ENCODE measurements around the gene HMGB3.

HMGB3 gene

DNA sequence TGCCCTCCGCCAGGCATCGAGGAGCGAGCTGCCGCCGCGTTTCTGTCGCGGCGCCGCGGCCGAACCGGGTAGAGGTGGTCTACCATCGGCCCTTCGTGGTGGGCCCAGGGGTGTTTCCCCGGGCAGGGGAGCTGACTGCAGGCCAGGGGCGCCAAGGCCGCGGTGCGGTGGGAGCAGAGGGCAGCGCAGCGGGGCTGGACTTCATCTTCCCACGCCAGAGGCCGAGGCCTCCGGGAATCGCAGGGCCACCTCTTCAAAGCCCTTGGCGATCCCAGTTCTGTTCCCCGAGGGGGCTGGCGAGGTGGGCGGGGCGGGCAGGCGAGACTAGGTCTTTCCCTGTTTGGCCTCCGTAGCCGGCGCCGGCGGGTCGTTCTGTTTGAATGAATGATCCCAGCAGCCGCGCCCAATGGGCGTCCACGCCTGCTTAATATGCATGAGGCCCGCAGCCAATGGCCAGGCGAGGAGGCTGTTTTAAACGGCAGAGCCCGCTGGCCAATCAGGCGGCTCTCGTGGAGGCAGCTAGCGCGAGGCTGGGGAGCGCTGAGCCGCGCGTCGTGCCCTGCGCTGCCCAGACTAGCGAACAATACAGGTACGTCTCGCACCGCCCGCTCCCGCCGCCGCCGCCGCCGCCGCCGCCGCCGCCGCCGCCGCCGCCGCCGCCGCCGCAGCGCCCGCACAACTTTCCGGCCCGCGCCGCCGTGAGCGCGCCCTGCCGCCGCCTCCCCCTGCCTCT, at the start of gene HMGB3:
HMGB3 (plus strand) TSS at position 548 of the 733 bp plus-strand sequence. CDS start 2,265 bp downstream, outside the sequence.
- H3K4me3 ChIP-seq (ENCODE audit: low read length): peak within 1 kb of the TSS; percentile 56
- no peak for TF ChIP-seq CTCF (conservative IDR thresholded peaks at IDR 0.05; ENCODE audit: low read depth, low read length)
- DNase-seq (ENCODE audit: low read depth): peak; percentile 79

DNA sequence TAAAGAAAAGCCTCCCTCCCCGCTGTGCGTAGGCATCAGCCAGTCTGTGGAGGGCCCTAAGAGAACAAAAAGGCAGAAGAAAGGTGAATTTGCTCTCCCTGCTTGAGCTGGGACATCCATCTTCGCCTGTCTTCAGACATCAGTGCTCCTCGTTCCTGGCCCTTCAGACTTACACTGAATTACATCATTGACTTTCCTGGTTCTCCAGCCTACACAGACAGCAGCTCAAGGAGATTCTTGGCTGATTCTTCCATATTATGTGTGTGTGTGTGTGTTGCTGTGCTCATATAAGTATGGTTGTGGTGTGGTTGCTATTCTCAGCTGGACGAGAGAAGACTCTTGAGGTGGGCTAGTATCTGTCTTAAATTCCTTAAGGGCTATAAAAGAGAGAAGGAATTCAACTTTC, 49.2 kb upstream of the HMGB3 start:
- DNase-seq (ENCODE audit: low read depth): no peak
- H3K4me3 ChIP-seq (ENCODE audit: low read length): no peak overlapping the region
- no peak for TF ChIP-seq CTCF (conservative IDR thresholded peaks at IDR 0.05; ENCODE audit: low read depth, low read length)

DNA sequence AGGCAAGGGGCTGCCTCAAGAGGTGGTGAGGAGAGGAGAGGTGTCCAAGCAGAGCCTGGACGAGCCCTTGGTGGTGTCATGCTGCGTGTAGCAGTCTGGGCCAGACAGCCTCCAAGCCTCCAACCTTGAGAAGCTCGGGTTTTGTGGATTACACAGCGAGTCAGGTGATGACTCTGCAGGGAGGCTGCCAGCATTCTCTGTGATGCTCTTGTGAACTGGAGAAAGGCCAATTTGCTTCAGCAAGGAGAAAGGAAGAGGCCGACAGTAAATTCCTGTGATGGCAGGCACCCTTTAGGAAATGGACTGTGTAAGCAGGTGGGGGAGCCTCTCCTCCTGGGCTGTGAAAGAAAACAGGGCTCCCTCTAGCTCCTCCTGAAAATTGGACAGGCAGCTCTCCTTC, 48.7 kb upstream of the HMGB3 start:
- no peak for TF ChIP-seq CTCF (conservative IDR thresholded peaks at IDR 0.05; ENCODE audit: low read depth, low read length)
- no peak overlapping the region for H3K4me3 ChIP-seq (ENCODE audit: low read length)
- DNase-seq (ENCODE audit: low read depth): peak; percentile 66

GRCh38 chrX:150935467-150935866, 47.7 kb upstream of the HMGB3 start:
- peak; percentile 76 for DNase-seq (ENCODE audit: low read depth)
- no peak for TF ChIP-seq CTCF (conservative IDR thresholded peaks at IDR 0.05; ENCODE audit: low read depth, low read length)
- no peak overlapping the region for H3K4me3 ChIP-seq (ENCODE audit: low read length)

DNA sequence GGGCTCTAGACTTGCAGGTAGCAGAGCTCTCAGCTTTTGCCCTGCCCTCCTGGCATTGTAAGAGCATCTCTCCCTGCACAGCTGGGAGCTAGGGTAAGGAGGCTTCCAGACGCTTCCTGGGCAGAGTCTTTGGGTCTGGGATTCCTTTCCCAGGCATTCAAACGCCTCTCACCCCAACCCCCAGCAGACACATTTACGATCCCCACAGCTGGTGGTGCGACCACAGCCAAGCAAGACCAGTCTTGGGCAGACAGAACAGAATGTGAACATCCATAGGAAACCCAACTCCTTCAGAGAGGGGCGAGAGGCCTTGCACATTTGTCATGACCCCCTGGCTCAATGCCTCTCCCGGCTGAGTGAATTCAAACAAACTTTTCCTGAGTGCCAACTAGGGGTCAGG, 46.6 kb upstream of the HMGB3 start:
- TF ChIP-seq CTCF (conservative IDR thresholded peaks at IDR 0.05; ENCODE audit: low read depth, low read length): no peak

GRCh38 chrX:150940844-150941495, 42.2 kb upstream of the HMGB3 start:
- no peak for DNase-seq (ENCODE audit: low read depth)
- no peak overlapping the region for H3K4me3 ChIP-seq (ENCODE audit: low read length)
- no peak for TF ChIP-seq CTCF (conservative IDR thresholded peaks at IDR 0.05; ENCODE audit: low read depth, low read length)

More for the DNA sequence above, 46.6 kb upstream of the HMGB3 start:
- no peak for DNase-seq (ENCODE audit: low read depth)
- no peak overlapping the region for H3K4me3 ChIP-seq (ENCODE audit: low read length)

DNA sequence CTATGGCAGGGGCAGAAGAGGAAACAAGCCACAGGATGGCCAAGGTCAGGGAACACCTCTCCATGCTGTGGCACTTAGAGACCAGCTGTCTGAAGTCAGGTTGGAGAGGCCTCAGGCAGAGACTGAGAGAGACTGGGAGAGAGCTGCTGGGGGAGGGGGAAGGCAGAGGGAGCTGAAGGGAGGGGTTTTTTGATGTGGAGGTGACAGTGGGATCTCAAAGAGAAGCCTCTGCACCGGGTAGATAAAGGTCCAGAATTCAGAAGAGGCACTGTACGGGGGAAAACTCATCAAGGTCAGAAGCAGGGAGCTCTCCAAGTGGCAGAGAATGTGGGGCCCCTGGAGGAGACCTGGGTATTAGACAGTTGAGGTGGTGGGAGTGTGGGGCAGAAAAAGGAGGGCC, 41.6 kb upstream of the HMGB3 start:
- H3K4me3 ChIP-seq (ENCODE audit: low read length): no peak overlapping the region
- no peak for DNase-seq (ENCODE audit: low read depth)
- no peak for TF ChIP-seq CTCF (conservative IDR thresholded peaks at IDR 0.05; ENCODE audit: low read depth, low read length)
